HepG2 (cell line): ENCODE measurements around the gene PDE8B. TPM values are rescaled to one million over a fixed set of nuclear protein-coding genes. Genes with fewer than 3 reads are reported as not detected.

ENCODE experiments used
- ATAC-seq: fragments of 200-7000 bp; cut with Tn5 transposase; 3 replicates; pipeline ENCODE4 v1.9.1; 2020; ENCODE audit warnings: mild to moderate bottlenecking, moderate library complexity
- BruUV-seq: library from RNA; stranded (reverse); fragments of 400-500 nt; replicated peaks from 2 replicates; lab custom pipeline; 2021; lab: Mats Ljungman, UMichigan
- CTCF ChIA-PET: fragments of 300-600 bp; formaldehyde crosslinking; extraction: SDS; loops from one replicate; lab custom pipeline; 2021; ENCODE audit warnings: low total read pairs, inconsistent platforms, low intra/inter-chr PET ratio; lab: Yijun Ruan, JAX
- POLR2A ChIA-PET: fragments of 350-600 bp; sonication (Branson Sonifier 250); formaldehyde crosslinking; loops from one replicate; lab custom pipeline; 2020; ENCODE audit warnings: antibody characterized with exemption, inconsistent platforms; lab: Yijun Ruan, JAX
- DNase-seq: peaks from one replicate; pipeline ENCODE4 v3.0.0-alpha.2; 2015; ENCODE audit warnings: low spot score
- FAIRE-seq: peaks from 3 replicates; lab custom pipeline; 2011; peaks lifted over from hg19 to GRCh38; lab: Jason Lieb, UNC
- H2AFZ ChIP-seq: one replicate; pipeline ENCODE4 v1.6.1; 2011; ENCODE audit warnings: low read length, inconsistent platforms
- H3K27ac ChIP-seq: fragments of 300-600 bp; 3 replicates; pipeline ENCODE4 v1.8.0; 2011; ENCODE audit warnings: mixed run types, mild to moderate bottlenecking, mixed read lengths, low read length, inconsistent platforms; ENCODE audit not compliant: insufficient read depth; ENCODE audit errors: extremely low read length
- H3K27me3 ChIP-seq, 2 experiments: fragments of 200-600 bp in 1 of 2; 2 replicates in 1 of 2; 3 replicates in 1 of 2; pipeline versions ENCODE4 v1.6.0 to v1.8.0; 2011; ENCODE audit warnings: low read length in 2 of 2, mild to moderate bottlenecking in 2 of 2, moderate library complexity in 2 of 2, inconsistent platforms in 1 of 2; ENCODE audit not compliant: insufficient read depth in 2 of 2, control insufficient read depth in 1 of 2
- H3K36me3 ChIP-seq, 2 experiments: fragments of 200-600 bp in 1 of 2; replicated peaks in 1 of 2; 2 replicates in 1 of 2; 3 replicates in 1 of 2; pipeline versions ENCODE4 v1.5.1 to v1.8.0; 2011; ENCODE audit warnings: low read length in 2 of 2, inconsistent platforms in 1 of 2; ENCODE audit not compliant: insufficient read depth in 2 of 2, control insufficient read depth in 1 of 2
- H3K4me1 ChIP-seq: 2 replicates; pipeline ENCODE4 v1.5.1; 2012; ENCODE audit warnings: low read length, inconsistent platforms; ENCODE audit not compliant: insufficient read depth
- H3K4me2 ChIP-seq: 2 replicates; pipeline ENCODE4 v1.6.0; 2011; ENCODE audit warnings: low read depth, low read length, inconsistent platforms
- H3K4me3 ChIP-seq, 3 experiments: fragments of 200-600 bp in 1 of 3; sonication (generic), shearing (Covaris generic) in 1 of 3; replicated peaks in 1 of 3; 2 replicates each; pipeline ENCODE4 v1.5.1; 2011 to 2016; ENCODE audit warnings: low read length in 3 of 3, inconsistent platforms in 2 of 3, low read depth in 2 of 3, mild to moderate bottlenecking in 2 of 3, control low read depth in 1 of 3, mixed read lengths in 1 of 3; ENCODE audit not compliant: insufficient read depth in 1 of 3
- H3K79me2 ChIP-seq: one replicate; pipeline ENCODE4 v1.6.1; 2011; ENCODE audit warnings: low read length, inconsistent platforms; ENCODE audit not compliant: insufficient read depth
- H3K9ac ChIP-seq: 2 replicates; pipeline ENCODE4 v1.6.0; 2011; ENCODE audit warnings: mild to moderate bottlenecking, low read depth, low read length, inconsistent platforms; ENCODE audit not compliant: insufficient read depth
- H3K9me3 ChIP-seq: 2 replicates; pipeline ENCODE4 v1.5.1; 2012; ENCODE audit warnings: mild to moderate bottlenecking, low read length
- H4K20me1 ChIP-seq: 2 replicates; pipeline ENCODE4 v1.6.0; 2011; ENCODE audit warnings: inconsistent platforms, mild to moderate bottlenecking, low read length, moderate library complexity; ENCODE audit not compliant: insufficient read depth
- ARID2 ChIP-seq: sonication (generic); formaldehyde crosslinking; IDR thresholded peaks from 2 replicates; pipeline ENCODE4 v1.8.1; 2022; ENCODE audit warnings: mild to moderate bottlenecking, missing genetic modification reagents, borderline replicate concordance
- MEIS2 ChIP-seq: sonication (generic); formaldehyde crosslinking; IDR thresholded peaks from 2 replicates; pipeline ENCODE4 v1.9.0; 2021; ENCODE audit warnings: mild to moderate bottlenecking, missing genetic modification reagents
- ZEB1 ChIP-seq: IDR thresholded peaks from 2 replicates; pipeline ENCODE4 v1.6.1; 2012; ENCODE audit warnings: mild to moderate bottlenecking, low read depth, inconsistent platforms; ENCODE audit not compliant: insufficient replicate concordance
- ZNF329 ChIP-seq: sonication (generic); formaldehyde crosslinking; IDR thresholded peaks from 2 replicates; pipeline ENCODE4 v1.9.0; 2021; ENCODE audit warnings: low read depth, mild to moderate bottlenecking, missing genetic modification reagents
- WGBS: methylation state at CpG from one replicate; pipeline ENCODE4 v1.1.6; 2017; ENCODE audit warnings: low lambda C conversion rate; 5-methylcytosine and 5-hydroxymethylcytosine counted together
- in situ Hi-C: cut with HindIII; loops from 2 replicates; pipeline ENCODE4 v1.10.0; 2017; ENCODE audit warnings: low pct_unique_long_range_greater_than_20kb; ENCODE audit not compliant: extremely low pct_ligation_motif_present
- intact Hi-C: fragments of 100-400 bp; cut with micrococcal nuclease; formaldehyde crosslinking; loops from one replicate; pipeline ENCODE4 v1.10.0; 2022; ENCODE audit not compliant: unreplicated experiment
- polyA plus RNA-seq, 8 experiments: library from polyadenylated mRNA; depleted of rRNA in 3 of 8; stranded (reverse) in 7 of 8; unstranded in 1 of 8; fragments of >200 nt; fragmentation: Illumina TruSeq in 4 of 8; extraction: Trizol in 4 of 8; gene quantifications; 2 replicates each; pipeline versions ENCODE4 v1.2.1 to v1.2.3, GENCODE V29; 2011 to 2016; ENCODE audit warnings: low read depth in 4 of 8, missing spikeins in 1 of 8, mixed read lengths in 1 of 8; ENCODE audit not compliant: insufficient read depth in 1 of 8
- total RNA-seq, 5 experiments: library from RNA; depleted of rRNA; stranded (reverse); fragments of >200 nt; fragmentation: Illumina TruSeq; extraction: Trizol; gene quantifications; 2 replicates each; pipeline ENCODE4 v1.2.3, GENCODE V29; 2016; ENCODE audit warnings: low read depth in 1 of 5
- TF ChIP-seq, protein P1 (sequence below): sonication (generic); formaldehyde crosslinking; IDR thresholded peaks from 2 replicates; pipeline ENCODE4 v1.5.1; 2020; ENCODE audit warnings: mild to moderate bottlenecking, missing genetic modification reagents, moderate library complexity

Gene PDE8B
- total and polyA plus RNA-seq, 2 of the 13 experiments (the other 11 are each of a cell fraction or from before 2014, with no cell fraction given) = 0.07 TPM; not detected in 1

DNA sequence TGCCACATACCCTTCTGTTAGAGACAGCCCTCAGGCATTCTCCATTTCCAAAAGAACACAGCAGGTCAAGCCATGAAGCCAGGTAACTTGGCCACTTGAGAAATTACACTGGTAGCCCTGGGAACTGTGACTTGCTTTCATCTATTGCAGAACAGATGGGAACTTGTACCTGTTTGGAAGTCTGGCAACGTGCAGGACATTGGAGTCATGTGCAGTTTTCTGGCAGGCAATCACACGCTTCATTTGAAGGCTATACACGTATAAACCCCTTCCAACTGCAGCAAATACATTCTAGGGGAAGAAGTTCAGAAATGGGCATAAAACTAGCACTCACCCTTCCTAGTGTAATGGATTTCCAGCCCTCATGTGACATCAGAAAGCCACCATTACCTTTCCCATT is 227.6 kb downstream of the PDE8B start:
- Histone ChIP-seq H3K4me1 (no peaks in the 10 kb centered on the region), H3K27me3 (no peaks in the 10 kb centered on the region), H3K9ac (no peak overlapping the region), H2AFZ (no peak overlapping the region), H3K4me2 (no peak overlapping the region), H3K27ac (no peak overlapping the region), H4K20me1 (no peaks in the 10 kb centered on the region), H3K9me3 (no peaks in the 10 kb centered on the region), H3K36me3 (no peaks in the 10 kb centered on the region; a peak in 1 of 5 replicates), H3K79me2 (no peaks in the 10 kb centered on the region), H3K4me3 (no peak overlapping the region)
- in situ Hi-C loops = no loop called here
- FAIRE-seq (no peak), ATAC-seq (no peak), DNase-seq (no peak)
- ChIA-PET CTCF (no interaction called here), POLR2A (no interaction called here)
- TF ChIP-seq ZEB1 = no peak
- TF ChIP-seq ZNF329 (CRISPR knock-in tag) = no peak
- no peak for TF ChIP-seq MEIS2
- TF ChIP-seq ARID2 (CRISPR knock-in tag) = no peak
- TF ChIP-seq, protein P1, sequence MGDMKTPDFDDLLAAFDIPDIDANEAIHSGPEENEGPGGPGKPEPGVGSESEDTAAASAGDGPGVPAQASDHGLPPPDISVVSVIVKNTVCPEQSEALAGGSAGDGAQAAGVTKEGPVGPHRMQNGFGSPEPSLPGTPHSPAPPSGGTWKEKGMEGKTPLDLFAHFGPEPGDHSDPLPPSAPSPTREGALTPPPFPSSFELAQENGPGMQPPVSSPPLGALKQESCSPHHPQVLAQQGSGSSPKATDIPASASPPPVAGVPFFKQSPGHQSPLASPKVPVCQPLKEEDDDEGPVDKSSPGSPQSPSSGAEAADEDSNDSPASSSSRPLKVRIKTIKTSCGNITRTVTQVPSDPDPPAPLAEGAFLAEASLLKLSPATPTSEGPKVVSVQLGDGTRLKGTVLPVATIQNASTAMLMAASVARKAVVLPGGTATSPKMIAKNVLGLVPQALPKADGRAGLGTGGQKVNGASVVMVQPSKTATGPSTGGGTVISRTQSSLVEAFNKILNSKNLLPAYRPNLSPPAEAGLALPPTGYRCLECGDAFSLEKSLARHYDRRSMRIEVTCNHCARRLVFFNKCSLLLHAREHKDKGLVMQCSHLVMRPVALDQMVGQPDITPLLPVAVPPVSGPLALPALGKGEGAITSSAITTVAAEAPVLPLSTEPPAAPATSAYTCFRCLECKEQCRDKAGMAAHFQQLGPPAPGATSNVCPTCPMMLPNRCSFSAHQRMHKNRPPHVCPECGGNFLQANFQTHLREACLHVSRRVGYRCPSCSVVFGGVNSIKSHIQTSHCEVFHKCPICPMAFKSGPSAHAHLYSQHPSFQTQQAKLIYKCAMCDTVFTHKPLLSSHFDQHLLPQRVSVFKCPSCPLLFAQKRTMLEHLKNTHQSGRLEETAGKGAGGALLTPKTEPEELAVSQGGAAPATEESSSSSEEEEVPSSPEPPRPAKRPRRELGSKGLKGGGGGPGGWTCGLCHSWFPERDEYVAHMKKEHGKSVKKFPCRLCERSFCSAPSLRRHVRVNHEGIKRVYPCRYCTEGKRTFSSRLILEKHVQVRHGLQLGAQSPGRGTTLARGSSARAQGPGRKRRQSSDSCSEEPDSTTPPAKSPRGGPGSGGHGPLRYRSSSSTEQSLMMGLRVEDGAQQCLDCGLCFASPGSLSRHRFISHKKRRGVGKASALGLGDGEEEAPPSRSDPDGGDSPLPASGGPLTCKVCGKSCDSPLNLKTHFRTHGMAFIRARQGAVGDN = no peak
- intact Hi-C loops = loop anchor here (5.0 kb wide), 1 partner anchor 296 kb away; no protein-coding TSS in a partner anchor
- WGBS = 87% methylated on average over 3 of the region's 3 CpGs
- BruUV-seq = no TSS peak
